Smooth muscle cell (in vitro differentiated cells): Measurements from ENCODE around the gene ZBTB3. TPM values are rescaled to one million over a fixed set of nuclear protein-coding genes. Genes with fewer than 3 reads are reported as not detected.

Experiments
- DNase-seq: peaks from one replicate; lab custom pipeline; 2025; ENCODE audit not compliant: unreplicated experiment; lab: John Stamatoyannopoulos, UW
- H2AFZ ChIP-seq: fragments of 200-600 bp; sonication (generic); 2 replicates; pipeline ENCODE4 v1.6.0; 2016; ENCODE audit warnings: antibody characterized with exemption, low read depth, mild to moderate bottlenecking
- H3F3A ChIP-seq: fragments of 200-600 bp; sonication (generic); 2 replicates; pipeline ENCODE4 v1.6.0; 2017; ENCODE audit warnings: antibody characterized with exemption, low read depth
- H3K27ac ChIP-seq: fragments of 200-600 bp; sonication (generic); 2 replicates; pipeline ENCODE4 v1.5.1; 2016; ENCODE audit warnings: low read depth, mild to moderate bottlenecking
- H3K27me3 ChIP-seq: fragments of 200-600 bp; sonication (generic); 2 replicates; pipeline ENCODE4 v1.6.1; 2016; ENCODE audit warnings: low read depth, mild to moderate bottlenecking
- H3K36me3 ChIP-seq: fragments of 200-600 bp; sonication (generic); 2 replicates; pipeline ENCODE4 v1.5.1; 2016; ENCODE audit warnings: low read depth
- H3K4me1 ChIP-seq: fragments of 200-600 bp; sonication (generic); 2 replicates; pipeline ENCODE4 v1.5.1; 2016; ENCODE audit warnings: low read depth
- H3K4me2 ChIP-seq: fragments of 200-600 bp; sonication (generic); 2 replicates; pipeline ENCODE4 v1.6.0; 2016; ENCODE audit warnings: mild to moderate bottlenecking
- H3K4me3 ChIP-seq: fragments of 200-600 bp; sonication (generic); 2 replicates; pipeline ENCODE4 v1.5.1; 2016; ENCODE audit warnings: mild to moderate bottlenecking
- H3K79me2 ChIP-seq: fragments of 200-600 bp; sonication (generic); 2 replicates; pipeline ENCODE4 v1.6.0; 2016; ENCODE audit warnings: low read depth, mild to moderate bottlenecking
- H3K9ac ChIP-seq: fragments of 200-600 bp; sonication (generic); 2 replicates; pipeline ENCODE4 v1.6.0; 2016; ENCODE audit warnings: low read depth
- H3K9me3 ChIP-seq: fragments of 200-600 bp; sonication (generic); replicated peaks from 2 replicates; pipeline ENCODE4 v1.5.1; 2016; ENCODE audit warnings: low read depth
- H4K20me1 ChIP-seq: fragments of 200-600 bp; sonication (generic); 2 replicates; pipeline ENCODE4 v1.6.0; 2016; ENCODE audit warnings: low read depth
- WGBS: methylation state at CpG from one replicate; pipeline ENCODE4 v1.1.7; 2016; ENCODE audit warnings: low lambda C conversion rate; 5-methylcytosine and 5-hydroxymethylcytosine counted together
- polyA plus RNA-seq: library from polyadenylated mRNA; unstranded; fragments of >200 nt; fragmentation: Nextera tagmentation; extraction: Ambion mirVana; gene quantifications from 2 replicates; pipeline ENCODE4 v1.2.1, GENCODE V29; 2016
- total RNA-seq: library from RNA; depleted of rRNA; stranded (reverse); fragments of >200 nt; gene quantifications from 2 replicates; pipeline ENCODE4 v1.2.3, GENCODE V29; 2014
- TF ChIP-seq, protein P1 (sequence below): fragments of 200-600 bp; sonication (generic); IDR thresholded peaks from 2 replicates; pipeline ENCODE4 v1.5.1; 2017; ENCODE audit warnings: borderline replicate concordance, mild to moderate bottlenecking, antibody characterized with exemption; ENCODE audit not compliant: insufficient read depth, poor library complexity, severe bottlenecking

The ZBTB3 gene
- total and polyA plus RNA-seq, 2 experiments from 2014 or later: 3.3 to 3.6 TPM

DNA sequence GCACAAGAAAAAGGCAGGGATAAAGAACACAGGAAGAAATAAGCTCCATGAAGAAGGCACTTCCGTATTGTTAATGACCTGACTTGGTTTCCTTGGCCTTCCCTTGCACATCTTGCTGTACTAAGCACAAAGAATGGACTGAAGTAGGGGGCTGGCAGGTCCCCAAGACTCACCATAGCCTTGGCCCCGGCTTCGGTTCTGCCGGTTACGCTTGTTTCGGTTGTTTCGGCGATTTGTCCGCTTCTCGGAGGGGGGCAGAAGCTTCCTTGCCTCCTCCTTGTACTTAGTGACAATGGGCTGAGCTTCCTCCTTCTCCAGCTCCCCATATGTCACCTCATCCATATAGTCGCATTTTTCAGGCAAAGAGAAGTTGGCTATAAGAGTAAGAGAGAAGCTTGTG lies 37.1 kb downstream of the ZBTB3 start:
- H2AFZ ChIP-seq: no peak overlapping the region
- H3K27me3 ChIP-seq: no peaks in the 10 kb centered on the region
- H3F3A ChIP-seq: peaks cover 44% of the 10 kb centered on the region
- DNase-seq: no peak
- H3K4me3 ChIP-seq: no peak overlapping the region
- peaks cover 6% of the 10 kb centered on the region for H4K20me1 ChIP-seq
- peaks cover 19% of the 10 kb centered on the region for H3K36me3 ChIP-seq
- H3K4me2 ChIP-seq: no peak overlapping the region
- peaks cover 50% of the 10 kb centered on the region for H3K79me2 ChIP-seq
- TF ChIP-seq, protein P1, sequence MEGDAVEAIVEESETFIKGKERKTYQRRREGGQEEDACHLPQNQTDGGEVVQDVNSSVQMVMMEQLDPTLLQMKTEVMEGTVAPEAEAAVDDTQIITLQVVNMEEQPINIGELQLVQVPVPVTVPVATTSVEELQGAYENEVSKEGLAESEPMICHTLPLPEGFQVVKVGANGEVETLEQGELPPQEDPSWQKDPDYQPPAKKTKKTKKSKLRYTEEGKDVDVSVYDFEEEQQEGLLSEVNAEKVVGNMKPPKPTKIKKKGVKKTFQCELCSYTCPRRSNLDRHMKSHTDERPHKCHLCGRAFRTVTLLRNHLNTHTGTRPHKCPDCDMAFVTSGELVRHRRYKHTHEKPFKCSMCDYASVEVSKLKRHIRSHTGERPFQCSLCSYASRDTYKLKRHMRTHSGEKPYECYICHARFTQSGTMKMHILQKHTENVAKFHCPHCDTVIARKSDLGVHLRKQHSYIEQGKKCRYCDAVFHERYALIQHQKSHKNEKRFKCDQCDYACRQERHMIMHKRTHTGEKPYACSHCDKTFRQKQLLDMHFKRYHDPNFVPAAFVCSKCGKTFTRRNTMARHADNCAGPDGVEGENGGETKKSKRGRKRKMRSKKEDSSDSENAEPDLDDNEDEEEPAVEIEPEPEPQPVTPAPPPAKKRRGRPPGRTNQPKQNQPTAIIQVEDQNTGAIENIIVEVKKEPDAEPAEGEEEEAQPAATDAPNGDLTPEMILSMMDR: no peak
- H3K9me3 ChIP-seq: no peaks in the 10 kb centered on the region
- WGBS: 96% methylated on average over 11 of the region's 11 CpGs
- no peak overlapping the region for H3K27ac ChIP-seq
- no peak overlapping the region for H3K9ac ChIP-seq
- H3K4me1 ChIP-seq: no peaks in the 10 kb centered on the region

DNA sequence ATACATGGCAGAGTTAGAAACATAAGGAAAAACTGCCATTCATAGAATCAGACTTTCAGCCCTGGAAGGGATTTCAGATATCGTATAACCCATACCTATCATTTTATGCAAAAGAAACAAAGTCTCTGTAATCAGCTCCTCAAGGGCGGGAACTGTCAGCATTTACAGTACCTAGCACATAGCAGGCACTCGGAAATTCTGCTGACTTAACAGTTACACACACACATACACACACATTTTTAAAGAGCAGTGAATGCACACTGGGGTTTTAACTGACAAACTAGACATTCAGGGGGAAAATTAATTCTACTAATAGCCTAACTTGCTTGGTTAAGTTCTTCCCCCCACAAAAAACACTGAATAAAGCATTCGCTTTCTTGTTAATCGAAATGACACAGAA lies 37.8 kb downstream of the ZBTB3 start:
- Histone ChIP-seq H3K4me3 (no peak overlapping the region), H3K9ac (no peak overlapping the region), H2AFZ (no peak overlapping the region), H3K4me1 (no peaks in the 10 kb centered on the region), H3K27me3 (no peaks in the 10 kb centered on the region), H3K79me2 (peaks cover 44% of the 10 kb centered on the region), H4K20me1 (peaks cover under 1% of the 10 kb centered on the region), H3K27ac (no peak overlapping the region), H3K36me3 (peaks cover 15% of the 10 kb centered on the region), H3K4me2 (no peak overlapping the region), H3F3A (peaks cover 44% of the 10 kb centered on the region), H3K9me3 (no peaks in the 10 kb centered on the region)
- DNase-seq: no peak
- WGBS: 94% methylated on average over 5 of the region's 5 CpGs
- TF ChIP-seq, protein P1: no peak

DNA sequence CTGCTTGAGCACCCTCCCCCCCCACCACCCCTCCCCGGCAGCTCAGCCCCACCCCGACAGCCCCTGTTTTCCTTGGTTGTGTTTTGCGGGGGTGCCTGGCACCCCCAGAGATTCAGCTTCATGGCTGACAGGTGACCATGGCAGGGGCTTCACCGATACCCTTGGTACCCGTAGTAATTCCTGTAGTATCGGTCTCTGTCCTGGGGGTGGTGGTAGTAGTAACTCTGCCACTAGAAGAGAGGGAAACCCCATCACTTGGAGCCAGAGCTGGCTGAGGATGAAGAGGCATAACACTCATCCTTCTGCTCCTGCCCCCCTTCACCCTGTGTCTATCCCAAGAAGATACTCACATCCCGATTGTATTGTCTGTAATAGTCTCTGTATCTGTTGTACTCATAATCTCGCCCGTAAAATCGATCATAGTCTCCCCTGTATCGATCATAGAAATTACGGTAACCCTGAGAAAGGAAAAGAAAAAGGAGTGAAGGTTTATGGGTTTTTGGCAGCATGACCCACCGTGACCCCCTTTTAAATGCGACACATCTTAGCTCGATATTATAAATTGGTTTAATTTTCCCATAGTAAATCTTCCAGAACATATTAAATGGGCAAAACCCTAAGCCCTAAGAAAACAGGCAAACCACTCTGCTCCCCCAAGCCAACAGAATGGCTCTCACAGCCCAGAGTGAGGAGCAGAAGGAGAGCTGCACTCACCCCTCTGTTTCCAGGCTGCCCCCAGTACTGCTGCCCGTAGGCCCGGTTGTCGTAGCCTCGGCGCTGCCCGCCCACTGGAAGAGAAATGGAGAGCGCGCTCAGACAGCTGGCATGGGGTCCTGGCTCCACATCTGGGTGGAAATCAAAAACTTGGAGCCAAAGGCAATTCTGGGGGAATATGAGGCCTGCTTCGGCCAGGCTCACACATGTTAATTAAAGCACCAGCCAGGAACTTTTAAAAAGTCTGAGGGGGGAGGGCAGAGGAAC lies 38.5 kb downstream of the ZBTB3 start:
- Histone ChIP-seq H3K27me3 (no peaks in the 10 kb centered on the region), H2AFZ (no peak overlapping the region), H3K79me2 (peaks cover 38% of the 10 kb centered on the region), H3K27ac (no peak overlapping the region), H3F3A (peaks cover 48% of the 10 kb centered on the region), H3K4me1 (peaks cover 1% of the 10 kb centered on the region), H4K20me1 (no peaks in the 10 kb centered on the region), H3K9me3 (no peaks in the 10 kb centered on the region), H3K9ac (no peak overlapping the region), H3K36me3 (peaks cover 10% of the 10 kb centered on the region), H3K4me3 (no peak overlapping the region), H3K4me2 (no peak overlapping the region)
- 94% methylated on average over 23 of the region's 24 CpGs for WGBS
- DNase-seq: no peak
- TF ChIP-seq, protein P1: no peak
